GM23338 (cell line): ENCODE measurements around the gene KRT9. TPM values are rescaled to one million over a fixed set of nuclear protein-coding genes. Genes with fewer than 3 reads are reported as not detected.

Source experiments
- ATAC-seq: fragments of 200-7000 bp; cut with Tn5 transposase; 3 replicates; pipeline ENCODE4 v1.9.1; 2020
- DNase-seq: peaks from one replicate; pipeline ENCODE4 v3.0.0-alpha.2; 2015; ENCODE audit warnings: low spot score
- H2AFZ ChIP-seq: fragments of 200-600 bp; sonication (generic); 2 replicates; pipeline ENCODE4 v1.8.0; 2016; ENCODE audit warnings: antibody characterized with exemption, mild to moderate bottlenecking, moderate library complexity
- H3F3A ChIP-seq: fragments of 200-600 bp; sonication (generic); replicated peaks from 2 replicates; pipeline ENCODE4 v1.8.0; 2017; ENCODE audit warnings: antibody characterized with exemption, mixed run types, low read depth
- H3K27ac ChIP-seq: fragments of 200-600 bp; sonication (generic); 2 replicates; pipeline ENCODE4 v1.6.1; 2016; ENCODE audit warnings: low read depth
- H3K27me3 ChIP-seq: fragments of 200-600 bp; sonication (generic); 2 replicates; pipeline ENCODE4 v1.8.0; 2016; ENCODE audit warnings: mild to moderate bottlenecking, mixed run types, moderate library complexity; ENCODE audit not compliant: insufficient read depth
- H3K36me3 ChIP-seq: fragments of 200-600 bp; sonication (generic); 2 replicates; pipeline ENCODE4 v1.8.0; 2016; ENCODE audit warnings: mild to moderate bottlenecking; ENCODE audit not compliant: insufficient read depth
- H3K4me1 ChIP-seq: fragments of 200-600 bp; sonication (generic); 2 replicates; pipeline ENCODE4 v1.8.0; 2016; ENCODE audit warnings: mild to moderate bottlenecking, moderate library complexity; ENCODE audit not compliant: insufficient read depth
- H3K4me2 ChIP-seq: fragments of 200-600 bp; sonication (generic); 2 replicates; pipeline ENCODE4 v1.7.1; 2017; ENCODE audit warnings: mixed run types
- H3K4me3 ChIP-seq: fragments of 200-600 bp; sonication (generic); 2 replicates; pipeline ENCODE4 v1.6.1; 2016; ENCODE audit warnings: mixed run types
- H3K79me2 ChIP-seq: fragments of 200-600 bp; sonication (generic); replicated peaks from 2 replicates; pipeline ENCODE4 v1.8.0; 2017; ENCODE audit warnings: mild to moderate bottlenecking; ENCODE audit not compliant: insufficient read depth
- H3K9me2 ChIP-seq: fragments of 200-600 bp; sonication (generic); 2 replicates; pipeline ENCODE4 v1.8.0; 2017; ENCODE audit not compliant: insufficient read depth
- H4K20me1 ChIP-seq: fragments of 200-600 bp; sonication (generic); replicated peaks from 2 replicates; pipeline ENCODE4 v1.8.0; 2017; ENCODE audit warnings: mild to moderate bottlenecking; ENCODE audit not compliant: insufficient read depth
- H3K27ac Mint-ChIP-seq: 2 replicates; pipeline ENCODE4 v1.8.0; 2020; ENCODE audit warnings: inconsistent platforms, mild to moderate bottlenecking, moderate library complexity, mixed read lengths
- H3K27me3 Mint-ChIP-seq: 3 replicates; pipeline ENCODE4 v1.8.0; 2022; ENCODE audit warnings: low read depth, mild to moderate bottlenecking, moderate library complexity, mixed read lengths, inconsistent platforms; ENCODE audit not compliant: insufficient read depth, poor library complexity
- H3K36me3 Mint-ChIP-seq: 3 replicates; pipeline ENCODE4 v1.8.0; 2021; ENCODE audit warnings: low read depth, mild to moderate bottlenecking, inconsistent platforms, moderate library complexity, mixed read lengths
- H3K4me1 Mint-ChIP-seq: 3 replicates; pipeline ENCODE4 v1.8.0; 2020; ENCODE audit warnings: mild to moderate bottlenecking, inconsistent platforms, mixed read lengths
- H3K4me3 Mint-ChIP-seq: 3 replicates; pipeline ENCODE4 v1.8.0; 2021; ENCODE audit warnings: moderate library complexity, mild to moderate bottlenecking, inconsistent platforms, mixed read lengths
- H3K9me3 Mint-ChIP-seq: 3 replicates; pipeline ENCODE4 v1.8.0; 2020; ENCODE audit warnings: moderate library complexity, mild to moderate bottlenecking, inconsistent platforms, mixed read lengths
- CREB1 ChIP-seq: fragments of 250-450 bp; sonication (Bioruptor Pico); IDR thresholded peaks from 2 replicates; pipeline ENCODE4 v1.5.0; 2020; ENCODE audit warnings: low read depth, mild to moderate bottlenecking, moderate library complexity
- CTCF ChIP-seq, 2 experiments: fragments of 200-600 bp in 1 of 2; sonication (generic) in 1 of 2; conservative IDR thresholded peaks; 2 replicates each; pipeline versions ENCODE4 v1.5.1 to v1.6.1; 2016 to 2017; ENCODE audit warnings: antibody characterized with exemption in 2 of 2, low read depth in 2 of 2, mild to moderate bottlenecking in 2 of 2, moderate library complexity in 1 of 2
- ETS1 ChIP-seq: IDR thresholded peaks from 2 replicates; pipeline ENCODE4 v1.6.1; 2016; ENCODE audit warnings: antibody characterized with exemption
- EZH2phosphoT487 ChIP-seq: fragments of 200-600 bp; sonication (generic); IDR thresholded peaks from one replicate; pipeline ENCODE4 v1.8.1; 2018; ENCODE audit warnings: antibody characterized with exemption; ENCODE audit not compliant: unreplicated experiment
- JUNB ChIP-seq: IDR thresholded peaks from one replicate; pipeline ENCODE4 v1.6.1; 2016; ENCODE audit warnings: antibody characterized with exemption; ENCODE audit not compliant: unreplicated experiment
- POLR2AphosphoS5 ChIP-seq: IDR thresholded peaks from 2 replicates; pipeline ENCODE4 v1.6.1; 2016; ENCODE audit warnings: antibody characterized with exemption, low read depth
- REST ChIP-seq: IDR thresholded peaks from one replicate; pipeline ENCODE4 v1.6.1; 2018; ENCODE audit warnings: antibody characterized with exemption; ENCODE audit not compliant: unreplicated experiment
- STAT1 ChIP-seq: IDR thresholded peaks from one replicate; pipeline ENCODE4 v1.6.1; 2016; ENCODE audit warnings: antibody characterized with exemption; ENCODE audit not compliant: unreplicated experiment
- ZNF114 ChIP-seq: fragments of 250-450 bp; sonication (Bioruptor Pico); IDR thresholded peaks from 2 replicates; pipeline ENCODE4 v1.5.0; 2020; ENCODE audit warnings: mild to moderate bottlenecking, moderate library complexity
- ZNF331 ChIP-seq: fragments of 250-450 bp; sonication (Bioruptor Pico); IDR thresholded peaks from 2 replicates; pipeline ENCODE4 v1.5.0; 2020; ENCODE audit warnings: low read depth, mild to moderate bottlenecking, moderate library complexity
- ZNF462 ChIP-seq: fragments of 250-450 bp; sonication (Bioruptor Pico); IDR thresholded peaks from 2 replicates; pipeline ENCODE4 v1.5.0; 2020; ENCODE audit warnings: mild to moderate bottlenecking, moderate library complexity
- long read RNA-seq: library from polyadenylated mRNA; unstranded; transcript quantifications from one replicate; pipeline ENCODE4 v2.0.0, GENCODE V29; 2020; ENCODE audit not compliant: unreplicated experiment
- polyA plus RNA-seq: library from polyadenylated mRNA; unstranded; fragments of >200 nt; fragmentation: Nextera tagmentation; extraction: Ambion mirVana; gene quantifications from 2 replicates; pipeline ENCODE4 v1.2.1, GENCODE V29; 2016
- total RNA-seq: library from RNA; depleted of rRNA; stranded (reverse); fragments of >200 nt; shearing (Covaris generic); gene quantifications from 2 replicates; pipeline ENCODE4 v1.2.3, GENCODE V29; 2014; rRNA removed

KRT9 gene
- total RNA-seq (not detected in 2 replicates), polyA plus RNA-seq (not detected in 2 replicates)
- long read RNA-seq, result 0 reads

GRCh38 chr17:41571561-41572434 is at the start of gene KRT9:
Gene KRT9, minus strand, starts transcription at chr17:41572059. Its CDS starts 67 bp downstream, at chr17:41571992.
- Mint-ChIP-seq H3K4me1 (no peaks in the 10 kb centered on the region), H3K9me3 (peaks cover 6% of the 10 kb centered on the region; the same call in 1 of the 3 replicates), H3K4me3 (no peak within 1 kb of the TSS), H3K36me3 (no peaks in the 10 kb centered on the region), H3K27ac (no peak within 1 kb of the TSS), H3K27me3 (peaks cover 12% of the 10 kb centered on the region)
- no peaks in the 10 kb centered on the region for H3K4me1 ChIP-seq
- ATAC-seq (no peak), DNase-seq (no peak)
- no peak within 1 kb of the TSS for H3K4me2 ChIP-seq
- H3K9me2 ChIP-seq, result peaks cover 10% of the 10 kb centered on the region; the same call in 1 of the 2 replicates
- H3K36me3 ChIP-seq, result no peaks in the 10 kb centered on the region
- TF ChIP-seq ZNF331 (no peak), EZH2phosphoT487 (no peak), ZNF114 (CRISPR knock-in tag) (no peak), CTCF (conservative IDR thresholded peaks at IDR 0.05; ENCODE audit: low read depth in 2 of 2) (no peak), ZNF462 (CRISPR knock-in tag) (no peak), JUNB (no peak), POLR2AphosphoS5 (no peak), REST (no peak), ETS1 (no peak), STAT1 (no peak), CREB1 (CRISPR knock-in tag) (no peak)
- H3F3A ChIP-seq, result no peaks in the 10 kb centered on the region
- H4K20me1 ChIP-seq, result no peaks in the 10 kb centered on the region
- H2AFZ ChIP-seq, result no peak within 1 kb of the TSS
- no peaks in the 10 kb centered on the region for H3K27me3 ChIP-seq
- H3K27ac ChIP-seq, result no peak within 1 kb of the TSS
- H3K79me2 ChIP-seq, result no peaks in the 10 kb centered on the region
- no peak within 1 kb of the TSS for H3K4me3 ChIP-seq
